Inflammatory macrophage (primary cell): ENCODE results near the gene BTBD18.

Experiments used
- DNase-seq, 2 donors: peaks; one replicate each; pipeline ENCODE4 v3.0.0-alpha.2; 2020 to 2022

The BTBD18 gene

DNA sequence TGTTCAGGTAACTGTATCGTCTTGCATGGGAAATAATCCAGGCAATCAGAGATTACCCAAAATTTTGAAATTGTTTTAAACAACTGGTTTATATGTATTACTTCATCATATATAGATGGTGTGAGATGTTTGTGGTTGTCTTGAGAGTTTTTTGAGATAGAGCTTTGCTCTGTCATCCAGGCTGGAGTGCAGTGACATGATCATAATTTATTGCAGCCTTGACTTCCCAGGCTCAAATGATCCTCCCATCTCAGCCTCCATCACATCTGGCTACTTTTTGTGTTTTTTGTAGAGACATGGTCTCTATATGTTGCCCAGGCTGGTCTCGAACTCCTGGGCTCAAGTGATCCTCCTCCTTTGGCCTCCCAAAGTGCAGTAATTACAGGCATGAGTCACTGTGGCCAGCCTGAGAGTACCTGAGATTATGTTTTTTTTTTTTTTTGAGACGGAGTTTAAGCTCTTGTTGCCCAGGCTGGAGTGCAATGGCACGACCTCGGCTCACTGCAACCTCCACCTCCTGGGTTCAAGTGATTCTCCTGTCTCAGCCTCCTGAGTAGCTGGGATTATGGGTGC is 21.5 kb upstream of the BTBD18 start:
- no peak for DNase-seq

DNA sequence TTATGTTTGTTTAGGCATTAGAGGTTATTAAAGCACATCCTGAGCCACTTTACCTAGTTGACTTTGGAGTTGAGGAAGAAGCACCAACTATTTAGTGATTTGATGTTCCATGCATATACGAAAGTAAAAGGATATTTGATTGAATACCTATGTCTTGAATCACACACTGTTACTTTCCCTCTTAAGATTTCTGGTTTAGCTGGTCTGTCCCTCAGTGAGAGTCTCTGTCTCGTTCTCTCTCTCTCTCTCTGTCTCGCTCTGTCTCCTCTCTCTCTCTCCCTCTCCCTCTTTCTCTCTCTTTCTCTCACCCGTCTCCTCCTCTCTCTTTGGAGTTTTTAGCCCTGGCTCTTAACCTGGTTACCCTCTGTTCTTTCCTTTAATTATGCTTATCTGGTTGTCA is 20.9 kb upstream of the BTBD18 start:
- DNase-seq, result no peak

DNA sequence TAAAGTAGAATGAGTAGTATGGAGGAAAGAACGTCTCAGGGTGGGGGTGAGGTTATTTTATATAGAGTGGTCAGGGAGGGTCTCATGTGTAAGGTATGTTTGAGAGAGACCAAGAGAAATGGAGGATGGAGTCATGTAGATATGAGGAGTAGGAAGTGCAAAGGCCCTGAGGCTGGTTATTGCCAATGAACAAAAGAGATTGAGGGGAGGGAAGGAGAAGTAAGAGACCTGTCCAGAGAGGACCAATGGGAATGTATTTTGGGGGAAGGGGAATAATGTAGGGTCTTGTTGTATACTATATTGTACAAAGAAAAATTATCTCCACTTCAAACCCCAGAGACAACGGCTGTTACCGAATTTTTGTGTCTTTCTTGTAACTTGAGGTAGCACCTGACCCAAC is 19.7 kb upstream of the BTBD18 start:
- no peak for DNase-seq

DNA sequence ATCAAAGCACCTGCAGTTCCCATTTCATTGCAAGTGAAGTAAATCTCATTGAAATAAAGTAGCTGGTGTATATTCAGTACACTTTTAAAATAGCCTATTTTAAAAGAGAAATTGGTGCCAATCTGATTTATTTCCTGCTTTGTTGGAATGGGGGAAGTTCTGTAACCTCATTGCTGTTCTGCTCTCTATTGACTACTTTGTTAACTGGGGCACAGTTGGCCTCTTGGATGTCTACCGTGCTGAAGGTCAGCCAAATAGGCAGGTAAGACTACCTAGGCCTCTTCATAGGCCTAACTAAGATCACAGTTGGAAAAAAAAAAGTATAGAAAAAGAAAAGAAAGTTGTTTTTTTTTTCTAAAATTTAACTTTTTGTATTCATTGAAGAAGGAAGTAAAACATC is 19.2 kb upstream of the BTBD18 start:
- DNase-seq, result peak in 1 of 2 donors; percentile 15

DNA sequence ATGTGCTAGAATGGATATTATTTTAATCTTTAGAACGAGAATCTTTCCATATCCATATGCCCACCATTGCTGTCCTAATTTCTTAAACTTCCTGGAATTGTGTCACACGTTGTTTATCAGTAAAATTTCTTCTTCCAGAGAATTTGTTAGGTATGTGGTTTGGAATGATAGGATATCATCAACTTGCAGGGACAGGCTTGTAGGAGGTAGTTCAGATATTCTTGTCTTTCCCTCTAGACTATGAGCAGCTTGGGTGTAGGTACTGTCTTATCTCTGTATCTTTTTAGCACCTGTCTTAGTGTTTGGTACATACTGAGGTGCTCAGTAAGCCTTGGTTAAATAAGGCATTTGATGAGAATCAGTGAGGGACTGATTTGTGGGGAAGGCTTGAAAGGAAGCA is 13.4 kb upstream of the BTBD18 start:
- no peak for DNase-seq

DNA sequence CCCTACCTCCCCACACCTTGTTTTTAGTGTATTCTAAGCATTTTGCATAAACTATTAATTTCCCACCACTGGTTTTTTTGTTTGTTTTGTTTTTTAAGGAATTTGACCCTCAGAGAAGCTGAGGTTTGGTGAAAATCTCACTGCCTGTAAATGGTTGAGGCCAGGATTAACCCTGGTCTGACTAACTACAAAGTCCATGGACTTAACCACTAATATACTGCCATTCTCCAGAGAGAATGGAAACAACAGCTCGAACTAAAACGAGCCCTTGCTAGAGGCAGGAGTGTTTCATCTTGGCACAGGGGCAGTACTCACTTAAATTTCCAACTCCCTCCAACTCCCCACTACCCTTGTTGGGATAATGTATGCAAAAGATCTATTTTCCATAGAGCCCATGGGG is 12.9 kb upstream of the BTBD18 start:
- DNase-seq, result no peak

DNA sequence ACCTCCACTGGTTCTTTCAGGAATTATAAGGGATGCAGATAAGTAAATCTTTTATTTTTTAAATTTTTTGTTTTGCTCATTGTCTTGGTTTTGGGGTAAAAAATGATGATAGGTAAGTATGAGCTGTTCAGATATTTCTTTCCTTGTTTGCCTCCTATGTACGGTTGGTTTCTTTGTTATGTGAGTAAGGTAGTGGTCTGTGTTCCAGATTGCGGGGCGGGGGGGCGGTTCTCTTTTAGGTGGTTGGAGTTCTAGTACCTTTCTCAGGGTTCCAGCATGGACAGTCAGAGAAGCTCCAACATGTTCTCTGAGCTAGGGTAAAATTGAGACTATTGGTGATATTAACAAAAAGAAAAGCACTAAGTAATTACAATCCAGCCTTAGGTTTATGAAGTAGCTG is 12.4 kb upstream of the BTBD18 start:
- no peak for DNase-seq

DNA sequence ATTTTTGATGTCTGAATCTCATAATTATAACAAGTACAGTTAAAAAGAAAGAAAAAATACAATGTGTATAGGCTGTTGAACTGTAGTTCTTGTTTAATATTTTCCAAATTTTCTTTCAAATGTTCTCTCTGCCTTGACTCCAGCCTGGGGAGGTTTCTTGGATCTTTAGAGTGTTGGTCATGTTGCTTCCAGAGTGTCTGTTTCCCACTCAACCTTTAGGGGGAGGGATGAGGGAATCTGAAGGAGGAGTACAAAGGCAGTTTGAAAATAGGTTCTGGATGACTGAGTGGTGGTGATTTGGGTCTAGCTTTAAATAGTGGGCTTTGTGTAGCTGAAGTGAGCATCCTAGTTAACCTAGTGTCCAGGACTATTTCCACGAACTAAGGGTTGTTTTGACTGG is 11.9 kb upstream of the BTBD18 start:
- DNase-seq, result no peak

DNA sequence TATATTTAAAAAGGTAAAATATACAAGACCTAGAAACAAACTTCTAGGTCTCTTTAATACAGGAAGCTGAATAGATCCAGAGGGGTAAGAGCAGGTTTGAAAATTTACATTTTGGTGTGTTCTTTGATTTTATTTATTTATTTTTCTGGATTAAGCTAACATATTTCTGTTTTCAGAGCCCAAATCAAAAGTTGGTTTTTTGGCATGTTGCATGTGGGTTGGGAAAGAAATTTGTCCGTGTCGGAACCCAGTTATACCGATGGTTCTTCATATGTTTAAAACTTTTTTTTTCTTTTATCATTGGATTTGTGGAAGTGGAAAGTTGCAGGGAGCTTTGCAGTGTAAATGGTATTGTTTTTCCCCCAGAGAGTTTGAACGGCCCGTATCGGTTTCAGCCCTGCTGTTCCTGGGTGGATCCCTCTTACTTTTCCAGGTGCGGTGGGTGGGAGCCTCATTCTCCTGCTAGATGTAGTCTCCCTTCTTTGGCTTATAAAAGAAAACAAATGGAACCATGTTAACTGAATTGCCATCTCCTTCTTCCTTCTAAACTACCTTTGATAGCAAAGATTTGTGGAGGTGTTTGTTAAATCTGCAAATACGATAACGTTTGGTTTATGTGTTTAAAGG is 10.7 kb upstream of the BTBD18 start:
- DNase-seq, result no peak

DNA sequence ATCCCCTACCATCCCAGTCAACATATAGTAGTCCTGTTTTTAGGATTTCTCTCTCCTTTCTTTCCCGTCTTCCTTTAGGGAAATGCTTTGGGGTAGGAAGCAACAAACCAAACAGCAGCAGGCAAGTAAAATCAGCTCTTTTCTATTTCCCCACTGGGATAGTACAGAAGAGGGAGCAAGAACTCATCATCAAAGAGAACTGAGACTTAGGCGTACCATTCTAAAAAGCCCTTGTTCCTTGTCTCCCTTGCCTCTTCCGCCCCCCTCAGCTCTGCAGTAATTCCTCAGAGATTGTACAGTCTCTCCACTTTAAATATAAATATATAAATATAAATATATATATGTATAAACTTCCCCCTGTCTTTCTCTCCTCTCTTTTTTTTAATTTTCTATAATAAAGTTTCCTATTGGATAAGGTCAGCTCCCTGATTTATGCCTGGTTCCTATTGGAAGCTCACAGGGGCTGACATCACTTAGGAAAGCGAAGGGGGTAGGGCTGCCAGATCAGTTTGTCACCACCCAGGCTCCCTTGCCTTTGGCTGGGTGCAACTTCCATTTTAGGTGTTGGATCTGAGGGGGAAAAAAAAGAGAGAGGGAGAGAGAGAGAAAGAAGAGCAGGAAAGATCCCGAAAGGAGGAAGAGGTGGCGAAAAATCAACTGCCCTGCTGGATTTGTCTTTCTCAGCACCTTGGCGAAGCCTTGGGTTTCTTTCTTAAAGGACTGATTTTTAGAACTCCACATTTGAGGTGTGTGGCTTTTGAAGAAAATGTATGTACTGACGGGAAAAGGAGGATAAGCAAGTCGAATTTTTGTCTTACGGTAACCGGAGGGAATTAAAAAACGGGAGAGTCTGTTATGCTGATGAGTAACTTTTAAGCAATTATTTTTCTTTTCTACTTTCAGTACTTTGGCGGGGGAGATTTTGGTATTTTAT is 9.9 kb upstream of the BTBD18 start, which contains the start of gene CTNND1:
Gene CTNND1 (plus strand): TSS at position 502 of the 934 bp plus-strand sequence. CDS start 29,677 bp downstream, outside the sequence.
- DNase-seq, result peak; percentile 94 to 97

DNA sequence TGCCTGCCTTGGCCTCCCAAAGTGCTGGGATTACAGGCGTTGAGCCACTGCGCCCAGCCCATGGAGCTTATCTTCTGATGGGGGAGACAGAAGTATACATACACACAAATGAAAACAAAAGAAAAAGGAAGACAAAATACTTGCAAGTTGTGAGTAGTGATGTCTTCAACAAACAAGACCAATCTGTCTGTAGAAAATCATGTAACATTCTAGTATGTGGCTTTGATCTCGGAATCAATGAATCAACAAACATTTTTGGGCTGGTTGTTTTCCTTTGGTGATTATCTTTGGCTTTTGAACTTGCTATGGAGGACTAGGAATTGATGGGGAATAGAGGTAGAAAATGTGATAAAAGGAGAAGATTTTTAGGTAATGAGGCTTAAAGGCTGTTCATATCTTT is 6.6 kb upstream of the BTBD18 start:
- no peak for DNase-seq

DNA sequence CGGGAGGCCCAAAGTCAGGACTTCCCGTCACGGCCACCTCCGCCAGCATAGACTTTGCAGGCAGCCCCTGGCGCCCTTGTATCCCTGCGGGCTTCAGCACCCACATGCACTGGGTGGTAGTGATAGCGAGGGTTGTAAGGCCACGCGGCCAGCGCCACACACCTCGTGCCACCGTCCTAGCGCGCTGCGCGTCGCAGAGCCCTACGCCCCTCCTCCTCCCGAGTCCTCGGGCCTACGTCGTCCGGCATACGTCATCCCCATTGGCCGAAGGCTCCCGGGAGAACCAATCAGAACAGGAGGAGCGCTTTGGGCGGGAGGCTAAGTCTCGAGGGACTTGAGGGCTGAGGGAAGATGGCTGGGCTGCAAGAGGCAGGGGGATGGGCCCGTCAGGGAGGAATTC is 1.3 kb upstream of the BTBD18 start:
- DNase-seq, result no peak

DNA sequence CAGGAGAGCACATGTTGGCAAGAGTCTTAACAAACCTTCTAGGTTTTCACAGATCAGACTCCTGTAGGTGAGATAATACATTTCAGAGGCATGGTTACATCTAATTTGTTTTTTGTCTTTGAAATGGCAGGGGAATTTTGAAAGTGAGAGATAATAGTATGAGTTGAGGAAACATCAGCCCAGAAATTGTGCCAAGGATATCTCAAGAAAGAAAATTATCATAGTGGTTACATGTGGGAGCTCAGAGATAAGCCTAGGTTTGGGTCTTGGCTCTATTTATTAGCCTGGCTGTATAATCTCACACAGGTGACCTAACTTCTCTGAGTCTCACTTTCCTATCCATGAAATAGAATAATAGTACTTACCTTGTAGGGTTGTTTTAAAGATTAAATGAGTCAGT is 443 bp downstream of the BTBD18 start:
- DNase-seq, result no peak

DNA sequence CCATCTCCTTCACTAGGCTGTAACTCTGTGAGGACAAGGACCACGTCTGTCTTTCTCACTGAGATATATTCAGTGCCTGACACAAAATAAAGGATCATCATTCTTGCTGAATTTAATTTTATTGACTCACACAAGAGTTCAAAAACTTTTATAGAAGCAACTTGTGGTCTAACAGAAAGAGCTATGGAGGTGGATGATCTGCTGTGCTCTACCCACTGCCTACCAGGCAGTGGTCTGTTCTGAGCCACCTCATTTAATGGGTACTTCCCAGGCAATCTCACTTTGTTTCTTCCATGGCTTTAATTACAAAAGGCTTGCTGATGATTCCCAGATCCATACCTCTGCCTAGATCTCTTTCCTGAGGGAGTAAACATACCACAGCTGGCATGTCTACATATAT is 4.7 kb downstream of the BTBD18 start:
- DNase-seq, result no peak

DNA sequence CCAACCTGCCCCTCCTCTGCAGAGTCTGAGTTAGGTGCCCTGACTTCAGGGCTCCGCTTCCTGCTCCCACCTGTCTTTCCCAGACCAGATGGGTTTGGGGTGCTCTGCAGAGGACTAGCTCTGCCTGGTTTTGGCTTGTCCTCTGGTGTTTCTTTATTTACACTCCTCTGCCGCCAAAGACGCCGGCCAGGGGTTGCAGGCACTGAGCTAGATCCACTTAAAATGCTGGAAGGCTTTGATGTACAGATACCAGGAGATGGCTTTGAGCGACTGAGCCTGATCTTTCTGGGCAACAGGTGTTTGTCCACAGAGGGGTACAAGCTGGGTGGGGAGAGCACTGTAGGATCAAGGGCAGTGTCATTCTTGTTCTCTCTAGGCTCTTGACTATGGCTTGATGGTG is 6.4 kb downstream of the BTBD18 start:
- no peak for DNase-seq

DNA sequence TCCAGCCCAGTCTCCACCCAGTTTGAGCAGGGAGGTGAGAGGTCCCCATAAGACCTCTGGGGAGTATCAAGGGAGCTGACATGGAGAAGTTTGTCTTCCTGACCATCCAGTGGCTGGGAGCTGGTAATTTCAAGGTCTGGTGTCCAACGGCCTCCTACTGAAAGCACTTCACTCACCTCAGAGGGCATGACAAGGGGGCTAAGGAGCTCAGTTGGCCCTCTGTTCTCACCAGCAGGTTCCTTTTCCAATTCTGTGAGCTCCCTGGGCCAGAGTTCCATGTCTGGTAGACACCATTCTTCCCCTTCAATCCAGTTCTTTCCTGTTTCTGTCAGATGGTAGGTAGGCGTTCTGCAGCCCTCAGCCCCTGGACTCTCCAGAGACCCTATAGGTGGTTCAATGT is 7.3 kb downstream of the BTBD18 start:
- DNase-seq, result no peak

DNA sequence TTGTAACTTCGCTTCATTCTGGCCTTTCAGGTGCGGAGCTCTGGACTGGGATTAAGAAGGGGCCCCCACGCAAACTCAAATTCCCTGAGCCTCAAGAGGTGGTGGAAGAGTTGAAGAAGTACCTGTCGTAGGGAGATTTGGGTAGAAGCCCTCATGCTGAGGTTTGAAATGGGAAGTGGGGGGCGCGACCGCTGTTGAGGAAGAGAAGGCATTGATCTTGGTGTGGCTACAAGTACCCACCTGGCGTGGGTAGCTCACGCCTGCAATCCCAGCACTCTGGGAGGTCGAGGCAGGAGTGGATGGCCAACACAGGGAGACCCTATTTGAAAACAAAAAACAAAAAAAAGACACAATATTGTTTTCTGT is 9.5 kb downstream of the BTBD18 start:
- no peak for DNase-seq

DNA sequence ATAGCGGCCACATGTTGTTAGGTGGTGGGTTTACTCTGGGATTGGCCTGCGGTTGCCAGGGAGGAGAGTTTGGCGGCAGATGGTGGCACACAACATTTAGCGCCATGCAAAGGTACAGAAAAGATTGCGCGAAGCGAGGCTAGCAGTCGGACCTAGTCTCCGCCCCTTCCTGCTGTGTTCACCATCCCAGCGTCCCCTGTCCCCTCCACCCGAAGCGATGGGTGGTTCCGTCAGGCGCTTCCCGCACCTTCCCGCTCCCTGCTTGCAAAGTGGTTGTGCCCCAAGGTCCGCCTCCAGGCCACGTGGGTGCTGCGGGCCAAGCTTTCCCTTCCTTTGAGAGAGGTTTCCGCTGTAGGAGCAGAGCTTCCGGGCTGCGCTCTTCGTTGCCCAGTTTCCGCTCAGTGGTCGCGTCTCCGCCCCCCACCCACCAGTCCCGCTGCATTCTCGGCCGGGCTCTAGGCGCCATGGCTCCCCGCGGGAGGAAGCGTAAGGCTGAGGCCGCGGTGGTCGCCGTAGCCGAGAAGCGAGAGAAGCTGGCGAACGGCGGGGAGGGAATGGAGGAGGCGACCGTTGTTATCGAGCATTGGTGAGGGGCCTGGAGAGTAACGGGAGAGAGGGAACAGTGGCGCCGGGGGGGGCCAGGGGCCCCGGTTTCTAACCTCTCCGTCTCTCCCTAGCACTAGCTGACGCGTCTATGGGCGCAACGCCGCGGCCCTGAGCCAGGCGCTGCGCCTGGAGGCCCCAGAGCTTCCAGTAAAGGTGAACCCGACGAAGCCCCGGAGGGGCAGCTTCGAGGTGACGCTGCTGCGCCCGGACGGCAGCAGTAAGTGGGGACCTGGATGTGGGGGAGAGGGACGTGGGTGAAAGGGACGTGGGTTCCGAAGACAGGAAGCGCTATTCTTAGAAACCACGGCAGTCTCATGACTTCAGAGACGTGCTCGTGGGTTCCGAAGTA is 10.2 kb downstream of the BTBD18 start, which contains the start of gene SELENOH:
Gene SELENOH (plus strand): TSS at position 360 of the 955 bp plus-strand sequence. CDS start 105 bp downstream, at position 465.
- peak; percentile 98 to 99 for DNase-seq

DNA sequence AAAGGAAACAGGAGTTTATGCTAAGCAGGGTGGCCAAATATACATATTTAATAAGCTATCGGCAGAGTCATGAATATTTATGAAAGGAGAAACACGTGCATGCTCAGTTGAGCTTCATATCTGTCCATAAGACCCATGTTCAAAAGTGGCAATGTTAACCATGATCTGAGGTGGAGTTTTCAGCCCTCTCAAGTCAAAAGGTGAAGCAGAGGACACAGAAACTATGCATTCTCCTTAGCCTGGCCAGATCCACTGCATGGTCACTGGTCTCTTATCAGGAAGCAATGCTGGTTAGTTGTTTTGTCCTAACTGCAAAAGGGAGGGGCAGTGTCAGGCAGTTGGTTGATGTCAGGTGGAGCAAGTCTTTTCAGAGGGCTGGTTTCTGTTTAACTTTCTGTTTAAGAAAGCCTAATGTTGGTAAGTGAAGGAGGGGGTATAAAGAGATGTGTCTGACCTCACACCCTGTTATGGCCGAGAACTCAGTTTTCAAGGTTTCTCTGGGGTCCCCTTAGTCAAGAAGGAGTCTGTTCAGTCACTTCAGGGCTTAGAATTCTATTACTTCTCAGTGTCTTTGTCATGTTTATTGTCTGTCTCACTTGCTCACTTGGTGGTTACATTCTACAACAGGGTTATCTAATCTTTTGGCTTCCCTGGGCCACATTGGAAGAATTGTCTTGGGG is 15.9 kb downstream of the BTBD18 start:
- no peak for DNase-seq

DNA sequence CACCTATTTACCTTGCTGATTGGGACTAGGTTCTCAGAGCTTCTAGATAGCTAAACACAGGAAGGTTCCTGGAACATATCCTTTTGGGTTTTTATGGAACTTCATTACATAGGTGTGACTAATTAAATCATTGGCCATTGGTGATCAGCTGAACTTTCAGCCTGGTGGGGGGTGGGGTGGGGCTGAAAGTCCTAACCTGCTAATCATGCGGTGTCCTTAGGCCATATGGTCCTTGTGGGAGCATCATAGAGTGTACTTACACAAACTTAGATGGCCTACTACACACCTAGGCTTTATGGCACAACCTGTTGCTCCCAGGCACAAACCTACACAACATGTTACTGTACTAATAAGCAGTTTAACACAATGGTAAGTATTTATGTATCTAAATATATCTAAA is 19.0 kb downstream of the BTBD18 start:
- DNase-seq, result no peak

DNA sequence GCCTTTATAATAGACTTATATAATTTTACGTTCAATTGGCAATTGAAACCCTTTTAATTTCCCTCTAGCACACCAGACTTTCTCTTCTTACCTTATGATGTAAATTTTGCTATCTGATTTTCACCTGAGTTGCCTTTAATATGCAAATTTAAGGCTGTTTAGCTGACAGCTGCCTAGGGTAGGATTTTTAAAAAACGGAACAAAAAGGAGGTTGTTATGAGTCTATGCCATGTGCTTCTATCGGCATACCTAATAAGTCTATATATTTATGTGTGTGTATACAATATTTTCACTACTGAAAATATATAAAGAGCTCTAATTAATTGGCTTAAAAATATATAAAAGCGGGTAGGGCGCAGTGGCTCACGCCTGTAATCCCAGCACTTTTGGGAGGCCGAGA is 22.1 kb downstream of the BTBD18 start:
- DNase-seq, result no peak

DNA sequence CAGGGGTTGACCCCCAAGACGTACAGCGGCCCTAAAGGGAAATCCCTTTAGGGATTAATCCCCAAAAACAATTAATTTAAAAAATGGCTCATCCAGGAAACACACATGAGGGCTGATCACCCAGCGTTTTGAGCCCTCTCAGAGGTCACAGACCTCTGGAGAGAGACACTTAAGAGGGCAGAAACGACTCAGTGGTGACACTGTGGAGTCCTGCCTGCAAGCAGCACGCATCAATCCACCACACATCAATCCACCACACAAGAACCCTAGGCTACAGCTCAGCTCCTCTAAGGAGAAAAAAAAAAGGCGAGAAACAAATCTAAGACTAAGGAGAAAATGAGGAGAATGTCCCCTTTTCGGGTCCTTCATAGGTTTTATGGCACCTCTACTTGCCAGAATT is 22.8 kb downstream of the BTBD18 start:
- DNase-seq, result no peak
